Activated CD4-positive, alpha-beta T cell treated with anti-CD3 and anti-CD28 coated beads for 1 hour (primary cell): ENCODE data around the gene FBXO40.

Source experiments
- DNase-seq: peaks from one replicate; pipeline ENCODE4 v3.0.0-alpha.2; 2020

The FBXO40 gene

GRCh38 chr3:121621491-121621890 is 28.3 kb downstream of the FBXO40 start:
- no peak for DNase-seq

DNA sequence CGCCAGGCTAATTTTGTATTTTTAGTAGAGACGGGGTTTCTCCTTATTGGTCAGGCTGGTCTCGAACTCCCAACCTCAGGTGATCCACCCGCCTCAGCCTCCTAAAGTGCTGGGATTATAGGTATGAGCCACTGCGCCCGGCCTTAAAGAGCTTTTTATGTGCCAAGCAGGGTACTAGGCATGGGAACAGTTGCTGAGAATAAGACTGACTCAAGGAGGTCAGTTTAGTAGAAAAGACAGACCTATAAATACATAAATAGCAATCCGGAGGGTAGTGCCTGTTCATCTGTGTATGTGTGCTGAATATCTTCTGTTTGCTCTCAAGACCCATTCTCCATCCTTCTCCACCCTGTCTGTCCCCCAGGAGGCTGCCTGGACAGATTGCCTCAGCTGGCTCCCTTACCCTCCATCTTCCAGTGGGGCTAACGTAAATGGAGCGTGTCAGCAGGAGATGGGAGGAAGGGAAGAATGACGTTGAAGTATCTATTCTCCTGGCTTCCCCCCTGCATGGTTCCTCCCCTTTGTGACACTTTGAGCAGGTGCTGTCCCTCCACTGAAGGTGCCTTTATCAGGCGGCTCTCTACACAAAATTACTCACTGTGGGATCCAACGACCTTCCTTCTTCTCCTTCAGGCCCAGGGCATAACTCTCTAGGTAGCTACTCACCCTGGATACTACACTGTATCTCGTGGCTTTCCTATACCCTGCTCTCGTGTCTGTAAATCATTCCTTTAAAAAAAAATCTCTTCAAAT is 31.1 kb downstream of the FBXO40 start:
- DNase-seq: no peak

- no peak for DNase-seq
Measured at GRCh38 chr3:121626495-121626894, 33.3 kb downstream of the FBXO40 start.

- no peak for DNase-seq
Measured at GRCh38 chr3:121627211-121627610, 34.0 kb downstream of the FBXO40 start.

GRCh38 chr3:121627622-121628021 is 34.4 kb downstream of the FBXO40 start:
- no peak for DNase-seq

DNA sequence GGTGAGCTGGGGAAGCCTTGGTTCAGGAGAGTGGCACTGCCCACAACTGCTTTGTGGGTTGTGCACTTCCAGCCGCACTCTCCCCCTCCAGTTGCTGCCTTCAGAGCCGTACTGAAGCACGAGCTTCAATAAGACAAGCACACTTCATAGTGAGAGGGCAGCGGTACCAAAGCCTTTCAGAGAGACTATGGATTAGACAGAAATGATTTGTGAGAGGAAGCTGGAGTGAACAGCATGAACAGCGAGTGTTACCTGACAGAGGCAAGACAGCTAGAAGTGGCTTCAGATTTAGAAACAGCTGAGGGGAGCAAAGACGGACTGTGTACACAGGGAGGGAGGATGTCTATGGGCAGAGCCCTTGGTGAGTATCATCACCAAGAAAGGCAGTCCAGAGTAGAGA is 36.4 kb downstream of the FBXO40 start:
- DNase-seq: no peak

DNA sequence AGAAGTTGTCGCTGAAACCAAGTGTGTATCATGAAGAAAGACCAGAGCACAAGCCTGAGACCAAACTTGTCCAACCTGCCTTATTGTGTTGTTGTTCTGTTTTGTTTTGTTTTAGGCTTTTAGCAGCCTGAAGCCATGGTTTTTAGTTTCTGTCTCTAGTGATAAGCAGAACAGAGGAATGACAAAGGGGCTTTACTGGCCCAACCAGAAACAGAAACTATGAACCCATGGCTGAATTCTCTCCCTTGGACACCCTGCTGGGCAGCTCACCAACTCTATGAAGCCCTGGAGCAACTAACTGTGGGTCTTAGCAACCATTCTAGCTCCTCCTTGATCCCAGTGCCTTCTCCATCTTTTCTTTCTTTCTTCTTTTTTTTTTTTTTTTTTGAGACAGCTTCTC is 37.2 kb downstream of the FBXO40 start:
- no peak for DNase-seq

- DNase-seq: no peak
Measured at GRCh38 chr3:121637922-121638321, 44.7 kb downstream of the FBXO40 start.

DNA sequence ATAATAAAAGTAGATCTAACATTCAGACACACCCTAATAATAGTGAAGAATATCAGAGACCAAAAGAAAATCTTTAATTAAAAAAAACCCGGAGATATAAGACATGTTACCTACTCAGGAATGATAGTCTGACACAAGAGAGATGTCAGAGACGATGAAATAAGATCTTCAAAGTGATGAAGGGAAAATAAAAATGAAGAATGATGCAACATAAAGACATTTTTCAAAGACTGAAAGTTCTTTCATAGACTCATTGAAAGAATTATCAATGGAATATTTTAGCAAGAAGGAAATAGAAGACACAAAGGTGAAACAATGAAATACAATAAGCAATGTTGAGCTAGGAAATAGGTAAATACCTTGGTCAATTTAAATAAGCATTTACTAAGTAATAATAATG is 47.9 kb downstream of the FBXO40 start:
- no peak for DNase-seq

DNA sequence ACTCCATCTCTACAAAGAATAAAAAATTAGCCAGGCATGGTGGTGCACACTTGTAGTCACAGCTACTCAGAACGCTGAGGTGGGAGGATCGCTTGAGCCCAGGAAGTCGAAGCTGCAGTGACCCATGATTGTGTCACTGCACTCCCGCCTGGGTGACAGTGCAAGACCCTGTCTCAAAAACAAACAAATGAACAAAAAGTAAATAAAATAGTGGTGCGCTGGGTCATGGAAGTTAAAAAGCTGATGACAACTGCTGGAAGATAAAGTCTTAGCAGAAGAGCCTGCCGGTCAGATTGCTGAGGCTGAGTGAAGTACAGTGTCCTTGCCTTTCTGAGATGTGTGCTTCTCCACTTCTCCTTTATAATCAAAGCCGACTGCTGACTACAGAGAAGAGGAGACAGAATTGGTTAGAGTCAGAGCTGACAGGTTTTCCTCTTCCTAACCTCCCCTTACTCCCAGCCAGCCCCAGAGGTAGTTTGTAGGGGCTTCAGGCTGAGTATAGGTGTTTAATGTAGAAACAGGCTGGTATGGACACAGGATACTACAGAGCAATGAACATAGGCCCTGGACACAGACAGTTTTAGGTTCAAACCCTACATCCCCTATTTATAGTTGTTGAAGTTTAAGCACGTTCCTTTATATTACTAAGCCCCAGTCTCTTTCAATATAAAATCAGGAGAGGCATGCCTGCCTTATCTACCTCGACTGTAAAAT is 49.6 kb downstream of the FBXO40 start:
- no peak for DNase-seq

DNA sequence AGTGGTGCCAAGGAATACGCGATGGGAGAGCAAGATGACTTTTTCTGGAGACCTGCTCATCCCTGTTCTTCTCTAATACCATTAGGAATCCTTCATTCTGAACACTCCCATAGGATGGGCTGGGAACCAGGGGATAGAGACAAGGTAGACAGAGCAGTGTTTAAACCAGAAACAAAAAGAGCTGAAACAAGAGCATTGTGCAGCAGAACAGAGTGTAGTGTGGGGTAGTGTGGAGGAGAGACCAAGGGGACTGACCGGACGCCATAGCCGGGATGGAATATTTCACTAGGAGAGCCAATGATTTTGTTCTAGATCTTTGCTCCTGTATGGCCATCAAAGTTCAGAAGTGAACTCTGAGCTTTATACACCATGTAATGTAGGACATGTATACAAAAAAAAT is 51.9 kb downstream of the FBXO40 start:
- no peak for DNase-seq

DNA sequence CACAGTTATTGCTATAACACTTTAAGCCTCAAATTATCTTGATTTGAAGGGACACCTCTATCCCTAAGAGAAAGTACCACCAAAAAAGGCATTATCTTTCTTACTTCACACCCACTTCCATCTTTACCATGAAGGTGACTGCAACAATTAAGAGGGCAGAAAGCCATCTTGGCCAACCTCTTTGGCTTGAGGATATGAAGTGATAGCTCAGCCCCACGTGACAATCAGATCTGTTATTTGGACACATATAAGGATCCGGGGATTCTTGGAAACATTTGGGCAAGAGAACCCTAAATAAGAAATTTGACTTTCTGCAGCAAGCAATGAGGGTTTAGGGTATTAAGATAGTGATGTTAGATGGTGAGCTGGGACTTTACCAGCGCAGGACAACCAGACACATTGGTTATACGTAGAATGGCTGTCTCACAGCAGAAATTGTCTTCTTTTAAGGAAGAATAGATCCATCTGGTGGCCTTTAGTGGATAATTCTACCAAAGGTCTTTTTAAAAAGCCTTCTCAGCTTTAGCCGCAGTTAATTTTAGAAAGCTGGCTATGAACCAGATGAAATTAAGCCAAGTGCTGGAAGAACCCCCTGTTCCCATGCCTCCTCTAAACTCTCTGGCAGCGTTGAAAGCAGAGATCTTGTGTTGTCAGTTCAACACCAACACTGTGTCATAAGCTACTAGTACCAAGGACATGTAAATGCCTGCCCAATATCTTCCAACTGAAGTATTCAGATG is 55.2 kb downstream of the FBXO40 start:
- DNase-seq: no peak

DNA sequence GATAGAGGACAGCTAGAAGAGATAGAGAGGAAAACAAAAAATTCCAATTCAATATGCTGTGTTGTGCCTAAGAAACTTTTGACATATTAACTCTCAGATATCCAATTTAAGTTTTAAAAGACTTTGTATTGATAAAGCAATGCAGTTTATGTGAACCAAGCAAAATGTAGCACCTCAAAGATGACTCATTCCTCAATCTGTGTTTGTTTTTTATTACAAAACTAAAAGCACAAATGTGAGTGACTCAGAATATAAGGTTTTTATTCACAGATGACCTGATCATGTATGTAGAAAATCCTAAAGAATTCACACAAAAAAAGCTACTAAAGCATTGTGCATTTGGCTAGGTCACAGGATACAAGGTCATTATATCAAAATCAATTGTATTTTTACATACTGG is 56.5 kb downstream of the FBXO40 start:
- DNase-seq: no peak

DNA sequence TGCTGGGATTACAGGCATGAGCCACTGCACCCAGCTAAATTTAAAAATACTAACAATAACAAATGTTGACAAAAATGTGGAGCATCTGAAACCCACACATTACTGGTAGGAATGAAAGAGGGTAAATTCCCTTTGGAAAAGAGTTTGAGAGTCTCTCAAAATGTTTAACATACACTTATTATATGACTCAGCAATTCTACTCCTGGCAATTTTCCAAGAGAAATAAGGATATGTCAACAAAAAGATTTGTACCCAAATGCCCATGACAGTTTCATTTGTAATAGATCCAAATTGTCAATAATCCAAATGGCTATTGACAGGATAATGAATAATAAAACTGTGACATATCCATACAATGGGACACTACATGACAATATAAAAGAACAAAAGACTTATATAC is 58.5 kb downstream of the FBXO40 start:
- no peak for DNase-seq

DNA sequence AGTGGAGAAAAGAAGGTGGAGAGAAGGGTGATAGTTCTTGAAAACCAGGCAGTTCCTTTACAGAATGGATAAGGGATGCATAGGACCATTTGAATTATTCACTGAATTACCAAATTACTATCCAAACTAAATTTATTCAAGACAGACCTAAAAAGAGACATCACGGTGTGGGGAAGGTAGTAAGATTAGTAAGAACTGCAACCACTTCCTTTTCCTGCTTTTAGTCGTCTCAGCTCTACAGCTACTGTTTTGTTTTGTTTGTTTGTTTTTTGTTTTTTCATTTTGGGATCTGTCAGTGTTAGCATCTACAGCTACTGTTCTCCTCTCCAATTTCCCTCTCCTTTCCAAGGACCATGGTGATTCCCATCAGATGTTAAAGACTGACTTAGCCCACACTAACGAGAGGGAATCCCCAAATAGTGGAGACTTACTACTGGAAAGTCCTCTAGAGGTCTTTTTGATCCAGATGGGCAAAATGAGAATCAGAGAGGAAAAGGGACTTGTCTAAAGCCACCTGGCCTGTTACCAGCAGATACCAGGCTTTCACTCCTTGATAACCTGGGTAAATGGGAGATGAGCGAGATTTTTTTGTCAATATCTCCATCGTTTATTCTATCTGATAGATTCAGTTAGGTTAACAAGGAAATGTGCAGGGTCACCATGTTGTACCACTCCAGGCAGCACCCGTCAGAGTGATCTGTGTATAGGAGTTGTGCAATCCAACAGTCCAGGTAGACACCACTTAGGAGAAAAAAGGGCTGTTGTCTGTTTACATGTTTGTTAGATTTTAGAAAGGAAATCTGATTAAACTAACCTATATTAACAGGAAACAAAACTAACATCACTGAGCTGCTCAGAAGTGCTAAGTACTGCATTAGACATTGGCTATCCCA is 61.6 kb downstream of the FBXO40 start:
- no peak for DNase-seq

DNA sequence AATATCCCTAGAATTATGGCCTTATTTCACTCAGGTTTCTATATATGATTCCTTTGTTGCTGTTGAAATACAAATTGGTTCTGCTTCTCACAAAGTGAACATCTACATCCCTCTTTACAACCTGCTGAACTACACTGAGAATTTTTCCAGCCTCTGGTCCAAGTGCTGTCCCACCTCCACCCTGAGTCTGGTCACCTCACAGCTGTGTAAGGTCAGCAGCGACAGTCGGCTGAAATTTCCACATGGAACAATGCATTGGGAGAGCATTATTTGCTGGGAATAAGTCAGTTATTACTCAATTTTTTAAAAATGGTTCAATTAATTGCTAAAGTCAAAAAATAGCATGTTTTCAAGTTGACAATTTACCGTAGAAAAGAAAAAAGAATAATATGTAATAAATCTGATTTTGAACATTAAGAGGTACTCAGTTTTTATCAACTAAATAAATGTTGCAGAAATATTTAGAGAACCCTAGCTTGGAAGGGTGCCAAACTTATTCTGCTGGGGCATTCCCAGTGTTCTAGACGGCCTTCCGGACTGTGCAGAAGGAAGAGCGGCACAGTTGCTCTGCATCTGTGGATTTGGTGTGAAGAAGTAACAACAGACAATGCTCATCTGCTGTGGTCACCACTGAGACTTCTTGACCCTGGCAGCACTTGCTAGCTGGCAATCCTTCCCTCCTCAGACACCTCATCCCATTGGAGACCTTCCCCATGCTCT is 65.7 kb downstream of the FBXO40 start:
- no peak for DNase-seq

- no peak for DNase-seq
Measured at GRCh38 chr3:121659586-121659985, 66.4 kb downstream of the FBXO40 start.

DNA sequence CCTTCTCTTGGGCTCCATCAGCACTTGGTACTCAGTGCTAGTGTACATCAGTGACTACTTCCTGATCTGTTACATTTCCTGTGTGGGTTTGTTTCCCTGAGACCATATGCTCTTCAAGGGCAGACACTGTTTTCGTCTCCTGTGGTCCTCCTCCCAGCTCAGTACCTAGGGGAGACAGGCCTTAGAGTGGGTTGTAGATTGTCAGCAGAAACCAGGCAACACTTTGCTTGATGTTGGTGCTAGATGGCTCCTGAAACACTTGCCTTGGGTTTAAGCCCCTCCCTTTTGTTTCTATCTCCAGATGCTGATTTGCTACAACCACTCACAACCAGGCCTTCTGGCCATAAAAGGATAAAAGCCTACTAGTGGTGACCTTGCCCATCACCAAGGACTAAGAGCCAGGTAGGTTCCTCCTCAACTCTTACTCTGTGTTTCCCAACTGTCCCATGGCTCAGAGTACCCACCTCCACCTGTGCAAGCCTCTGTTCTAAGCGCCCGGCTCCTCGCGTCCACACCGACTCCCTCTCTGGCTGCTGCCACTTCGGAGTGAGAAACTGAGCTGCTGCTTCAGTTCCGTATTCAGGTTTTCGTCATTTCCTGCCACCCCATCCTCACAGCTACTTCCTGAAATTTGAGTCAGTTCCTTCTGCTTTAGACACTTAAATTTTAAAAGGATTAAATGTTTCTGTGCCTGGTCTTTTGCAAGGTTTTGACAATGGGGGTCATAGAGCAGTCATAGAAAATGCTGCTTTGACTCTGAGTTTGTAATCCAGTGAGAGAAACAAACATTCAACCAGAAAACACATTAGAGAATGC is 67.4 kb downstream of the FBXO40 start, which contains the start of gene HCLS1:
TSS of gene HCLS1 (minus strand) at position 548 of the 816 bp plus-strand sequence. CDS start 2,556 bp downstream, outside the sequence.
- DNase-seq: peak; percentile 49

DNA sequence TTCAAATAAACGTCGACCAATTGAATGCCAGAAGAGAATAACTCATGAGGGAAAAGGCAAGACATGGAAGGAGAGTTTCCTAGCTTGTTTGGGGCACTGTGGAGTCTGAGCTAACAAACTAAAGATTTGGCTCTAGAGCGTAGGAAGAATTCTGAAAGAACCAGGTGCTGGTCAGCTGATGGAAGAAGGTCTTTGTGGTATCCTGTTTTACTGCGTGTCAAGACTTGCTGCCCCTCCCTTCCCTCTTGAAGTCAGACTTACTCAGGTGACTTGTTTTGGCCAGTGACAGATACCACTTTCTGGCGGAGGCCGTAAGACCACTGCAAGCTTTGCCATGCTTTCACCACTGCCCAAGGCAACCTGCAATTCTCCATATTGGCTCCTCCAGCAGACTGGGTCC is 68.2 kb downstream of the FBXO40 start:
- no peak for DNase-seq

GRCh38 chr3:121662742-121663141 is 69.6 kb downstream of the FBXO40 start:
- no peak for DNase-seq
